Left lung (tissue), 10 donors: ENCODE measurements around the gene AKR1E2. TPM values are rescaled to one million over a fixed set of nuclear protein-coding genes. Genes with fewer than 3 reads are reported as not detected.

Source experiments
- ATAC-seq: fragments of 200-7000 bp; cut with Tn5 transposase; one replicate; pipeline ENCODE4 v1.9.1; 2020; ENCODE audit warnings: moderate library complexity
- DNase-seq, 4 donors: peaks; one replicate each; pipeline ENCODE4 v3.0.0-alpha.2; 2013 to 2020
- H3K27ac ChIP-seq, 2 donors: fragments of 200-600 bp; sonication (generic) in 1 of 2; one replicate each; pipeline versions ENCODE4 v1.5.0 to v1.8.0; 2020 to 2021
- H3K27me3 ChIP-seq, 2 donors: fragments of 200-600 bp; sonication (generic) in 1 of 2; one replicate each; pipeline versions ENCODE4 v1.5.0 to v1.8.0; 2020 to 2021
- H3K36me3 ChIP-seq, 2 donors: fragments of 200-600 bp; sonication (generic) in 1 of 2; one replicate each; pipeline versions ENCODE4 v1.5.0 to v1.8.0; 2020 to 2021
- H3K4me1 ChIP-seq, 2 donors: fragments of 200-600 bp; one replicate each; pipeline ENCODE4 v1.8.0; 2021
- H3K4me3 ChIP-seq, 2 donors: fragments of 200-600 bp; sonication (generic) in 1 of 2; one replicate each; pipeline versions ENCODE4 v1.5.0 to v1.8.0; 2020 to 2021; ENCODE audit warnings: mild to moderate bottlenecking in 1 of 2
- H3K9me3 ChIP-seq, 2 donors: fragments of 200-600 bp; sonication (generic) in 1 of 2; one replicate each; pipeline versions ENCODE4 v1.5.0 to v1.8.0; 2020 to 2021
- CTCF ChIP-seq, 2 donors: fragments of 200-600 bp; sonication (generic) in 1 of 2; IDR thresholded peaks; one replicate each; pipeline versions ENCODE4 v1.5.0 to v1.8.0; 2021; ENCODE audit warnings: antibody characterized with exemption in 2 of 2
- intact Hi-C, 2 donors: fragments of 100-400 bp; cut with DNase I; formaldehyde crosslinking; loops; one replicate each; pipeline versions ENCODE4 v1.11.2 to v1.14.2; 2022
- polyA plus RNA-seq, 6 donors: library from polyadenylated mRNA; unstranded; fragments of 120-200 nt; gene quantifications; one replicate each; pipeline ENCODE4 v1.2.1, GENCODE V29; 2013; ENCODE audit not compliant: insufficient read length in 6 of 6
- total RNA-seq, 2 donors: library from RNA; stranded (reverse); fragmentation: NEBNext Ultra II Directional; extraction: Animal tissue kit (Norgen Biotek cat#: 25700); gene quantifications; one replicate each; pipeline ENCODE4 v1.2.1, GENCODE V29; 2021
- donor health status: DM: no; HTN: yes; CAD: no.
- donor health status: DM: no; HTN: no; CAD: no.

Gene AKR1E2
- total and polyA plus RNA-seq, 8 donors = 4.8 to 13.1 (median 9.0) TPM

- DNase-seq = no peak
- H3K4me3 ChIP-seq = no peak overlapping the region
- no peak overlapping the region for H3K27ac ChIP-seq
- H3K27me3 ChIP-seq = no peaks in the 10 kb centered on the region
- H3K9me3 ChIP-seq = no peaks in the 10 kb centered on the region
- H3K36me3 ChIP-seq = no peaks in the 10 kb centered on the region
- ATAC-seq = no peak
- no peak for TF ChIP-seq CTCF (IDR thresholded peaks at IDR 0.05)
- intact Hi-C loops = no loop called here
- H3K4me1 ChIP-seq = no peaks in the 10 kb centered on the region
These were observed 45.2 kb upstream of the AKR1E2 start for GRCh38 chr10:4780782-4781181.

- Histone ChIP-seq H3K36me3 (no peaks in the 10 kb centered on the region), H3K27me3 (no peaks in the 10 kb centered on the region), H3K4me3 (no peak overlapping the region), H3K4me1 (no peaks in the 10 kb centered on the region), H3K27ac (no peak overlapping the region), H3K9me3 (no peaks in the 10 kb centered on the region)
- intact Hi-C loops = no loop called here
- no peak for ATAC-seq
- DNase-seq = no peak
- TF ChIP-seq CTCF (IDR thresholded peaks at IDR 0.05) = no peak
These were observed 44.1 kb upstream of the AKR1E2 start for GRCh38 chr10:4781955-4782354.

- H3K27me3 ChIP-seq = no peaks in the 10 kb centered on the region
- DNase-seq (no peak), ATAC-seq (no peak)
- no peaks in the 10 kb centered on the region for H3K9me3 ChIP-seq
- H3K27ac ChIP-seq = no peak overlapping the region
- H3K4me3 ChIP-seq = no peak overlapping the region
- no peak for TF ChIP-seq CTCF (IDR thresholded peaks at IDR 0.05)
- intact Hi-C loops = no loop called here
- H3K36me3 ChIP-seq = no peaks in the 10 kb centered on the region
- no peaks in the 10 kb centered on the region for H3K4me1 ChIP-seq
These were observed 41.2 kb upstream of the AKR1E2 start for GRCh38 chr10:4784667-4785333.

DNA sequence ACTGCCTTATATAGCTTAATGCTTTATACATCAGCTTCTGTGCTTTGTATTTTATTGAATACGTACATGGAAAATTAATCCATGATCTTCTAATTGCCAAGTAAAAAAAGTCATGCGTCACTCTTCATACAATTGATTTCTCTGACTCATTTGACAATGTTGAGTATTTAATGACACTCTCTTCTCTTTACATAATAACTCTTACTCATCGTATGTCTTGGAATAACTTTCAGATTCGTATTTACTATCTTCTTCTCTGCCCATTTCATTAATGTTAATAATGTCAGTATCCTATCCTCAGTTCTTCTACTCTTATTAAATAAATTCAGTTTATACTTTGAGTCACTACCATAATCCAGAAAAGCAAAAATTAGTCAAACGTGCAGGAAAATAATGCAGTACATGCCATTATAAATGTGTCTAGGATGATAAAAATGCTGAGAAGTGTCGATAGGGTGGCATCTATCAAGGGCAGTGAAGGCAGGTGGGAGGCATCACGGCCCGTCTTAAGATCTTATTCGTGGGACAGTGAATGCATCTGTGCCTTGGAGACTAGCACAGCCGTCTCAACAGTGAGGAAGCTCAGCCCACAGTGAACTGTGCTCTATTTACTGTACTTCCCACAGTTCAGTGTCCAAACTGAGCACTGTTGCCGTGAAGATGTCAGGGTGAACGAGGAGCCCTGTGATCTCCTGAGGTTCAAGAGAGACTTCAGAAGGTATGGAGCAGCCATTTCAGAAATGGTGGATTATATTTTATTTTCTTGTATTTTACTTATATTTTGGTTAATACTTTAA is 39.8 kb upstream of the AKR1E2 start:
- Histone ChIP-seq H3K4me3 (no peak overlapping the region), H3K9me3 (no peaks in the 10 kb centered on the region), H3K36me3 (no peaks in the 10 kb centered on the region), H3K27me3 (no peaks in the 10 kb centered on the region), H3K27ac (no peak overlapping the region), H3K4me1 (no peaks in the 10 kb centered on the region)
- ATAC-seq (no peak), DNase-seq (no peak)
- TF ChIP-seq CTCF (IDR thresholded peaks at IDR 0.05) = no peak
- intact Hi-C loops = no loop called here

DNA sequence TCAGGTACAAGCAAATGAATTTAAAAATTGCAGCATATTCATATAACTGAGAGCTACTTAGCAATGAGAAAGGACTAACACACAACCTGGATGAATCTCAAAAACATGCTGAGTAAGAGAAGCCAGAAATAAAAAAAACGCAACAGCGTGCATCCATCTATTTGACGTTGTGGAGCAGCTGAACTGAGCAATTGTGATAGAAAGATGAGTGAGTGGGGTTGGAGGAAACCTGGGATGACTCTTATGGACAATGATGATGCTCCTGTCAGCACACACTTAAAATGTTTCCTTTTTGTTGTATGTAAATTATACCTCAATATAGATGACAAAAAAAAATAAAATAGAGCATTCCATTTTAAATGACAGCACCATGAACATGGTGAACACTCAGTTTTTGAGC is 36.0 kb upstream of the AKR1E2 start:
- H3K27ac ChIP-seq = no peak overlapping the region
- no peaks in the 10 kb centered on the region for H3K27me3 ChIP-seq
- intact Hi-C loops = no loop called here
- H3K4me3 ChIP-seq = no peak overlapping the region
- H3K36me3 ChIP-seq = no peaks in the 10 kb centered on the region
- ATAC-seq = no peak
- TF ChIP-seq CTCF (IDR thresholded peaks at IDR 0.05) = no peak
- DNase-seq = no peak
- H3K4me1 ChIP-seq = no peaks in the 10 kb centered on the region
- H3K9me3 ChIP-seq = no peaks in the 10 kb centered on the region
